Uterus (tissue), 2 donors: ENCODE results near the gene SF3B3.

Experiments used
- CTCF ChIP-seq, 4 experiments: fragments of 200-600 bp in 2 of 4; fragments of 450-650 bp in 2 of 4; sonication (generic) in 2 of 4; IDR thresholded peaks; one replicate each; pipeline ENCODE4 v1.5.1; 2016 to 2019; ENCODE audit warnings: antibody characterized with exemption in 4 of 4, mild to moderate bottlenecking in 2 of 4, moderate library complexity in 1 of 4
- POLR2A ChIP-seq, 2 donors: fragments of 450-650 bp; IDR thresholded peaks; one replicate each; pipeline ENCODE4 v1.6.1; 2016; ENCODE audit warnings: antibody characterized with exemption in 2 of 2, mild to moderate bottlenecking in 1 of 2, moderate library complexity in 1 of 2

GRCh38 chr16:70589998-70590471 lies 66.4 kb downstream of the SF3B3 start:
- TF ChIP-seq CTCF (IDR thresholded peaks at IDR 0.05) = no peak
- TF ChIP-seq POLR2A (IDR thresholded peaks at IDR 0.05) = no peak
